SH-SY5Y (cell line): Measurements from ENCODE around the gene AQP3.

Experiments used
- GATA2 ChIP-seq: IDR thresholded peaks from 2 replicates; pipeline ENCODE4 v1.6.1; 2011; ENCODE audit warnings: mild to moderate bottlenecking, low read depth, low read length
- GATA3 ChIP-seq: IDR thresholded peaks from 2 replicates; pipeline ENCODE4 v1.6.1; 2011; ENCODE audit warnings: low read depth, mild to moderate bottlenecking, low read length, moderate library complexity

DNA sequence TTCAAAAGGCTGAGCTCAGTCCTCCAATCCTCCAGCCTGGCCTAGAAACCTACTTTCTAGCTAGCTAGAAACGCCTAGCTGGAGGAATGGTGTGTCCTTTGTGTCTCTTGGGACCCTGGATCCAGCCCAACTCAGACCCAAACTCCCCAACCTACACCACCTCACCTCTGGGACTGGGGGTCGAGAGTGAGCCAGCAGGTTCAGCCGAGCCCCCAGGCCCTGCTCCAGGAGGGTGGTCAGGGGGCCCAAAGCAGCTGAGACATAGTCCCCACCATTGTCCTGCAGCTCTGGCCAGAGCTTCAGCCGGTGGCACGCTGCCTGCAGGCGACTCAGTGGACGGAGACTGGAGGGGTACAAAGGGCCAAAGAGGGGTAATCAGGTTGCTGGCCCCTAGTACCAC is 20.1 kb upstream of the AQP3 start:
- TF ChIP-seq GATA2 (no peak), GATA3 (no peak)
